Measurements from ENCODE around the gene LDAF1.

LDAF1 gene

GRCh38 chr16:21197621-21198020 is 39.1 kb downstream of the LDAF1 start:
- DNase-seq, result no peak

- DNase-seq, result no peak
These were observed 41.2 kb downstream of the LDAF1 start for GRCh38 chr16:21199607-21200218.

DNA sequence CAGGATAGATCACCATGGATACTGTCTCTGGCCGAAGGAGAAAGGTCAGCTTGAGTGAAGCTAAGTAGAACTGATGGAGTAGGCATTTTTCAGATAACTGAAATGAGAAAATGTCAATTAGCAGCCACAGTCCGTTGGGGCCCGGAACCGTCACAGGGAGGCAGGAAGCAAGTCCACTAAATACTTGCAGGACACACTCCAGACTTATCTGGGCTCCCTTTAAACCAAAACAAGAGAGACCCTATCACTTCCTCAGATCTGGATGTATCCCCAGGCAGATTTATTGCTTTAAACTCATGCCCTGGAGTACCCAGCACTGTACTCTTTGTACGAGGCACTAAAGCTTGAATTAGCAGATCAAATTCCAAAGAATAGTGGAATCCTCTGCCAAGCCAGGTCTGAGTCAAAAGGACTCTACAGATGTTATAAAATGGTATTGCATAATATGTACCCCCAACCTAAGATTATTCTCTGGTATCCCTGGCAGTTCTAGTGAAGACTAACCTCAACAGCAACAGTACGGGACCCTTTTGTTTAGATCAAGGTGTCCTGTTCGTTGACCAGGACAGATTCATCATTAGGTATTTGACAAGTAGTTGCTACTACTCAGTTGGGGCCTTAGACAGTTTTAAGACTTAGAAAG is 44.8 kb downstream of the LDAF1 start:
- DNase-seq, result no peak

GRCh38 chr16:21205303-21205702 is 46.8 kb downstream of the LDAF1 start:
- no peak for DNase-seq

DNA sequence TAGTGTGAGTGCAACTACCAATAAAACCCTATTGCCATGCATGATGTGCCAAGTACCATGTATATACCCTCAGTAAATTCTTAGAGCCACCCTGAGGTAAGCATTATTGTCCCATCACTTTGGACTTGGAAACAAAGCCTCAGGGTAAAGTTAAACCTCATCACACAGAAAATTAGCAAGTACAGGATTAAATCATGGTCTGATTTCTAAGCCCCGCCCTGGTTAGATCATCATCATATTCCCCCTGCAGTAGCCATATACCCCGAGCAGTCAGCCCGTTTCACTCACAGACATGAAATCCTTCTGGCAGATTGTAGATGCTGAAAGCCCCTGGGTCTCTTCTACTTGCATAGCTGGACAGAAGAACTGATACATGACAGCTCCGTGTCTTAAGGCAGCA is 48.1 kb downstream of the LDAF1 start:
- DNase-seq, result no peak

- DNase-seq, result no peak
These were observed 50.2 kb downstream of the LDAF1 start for GRCh38 chr16:21208446-21209230.

DNA sequence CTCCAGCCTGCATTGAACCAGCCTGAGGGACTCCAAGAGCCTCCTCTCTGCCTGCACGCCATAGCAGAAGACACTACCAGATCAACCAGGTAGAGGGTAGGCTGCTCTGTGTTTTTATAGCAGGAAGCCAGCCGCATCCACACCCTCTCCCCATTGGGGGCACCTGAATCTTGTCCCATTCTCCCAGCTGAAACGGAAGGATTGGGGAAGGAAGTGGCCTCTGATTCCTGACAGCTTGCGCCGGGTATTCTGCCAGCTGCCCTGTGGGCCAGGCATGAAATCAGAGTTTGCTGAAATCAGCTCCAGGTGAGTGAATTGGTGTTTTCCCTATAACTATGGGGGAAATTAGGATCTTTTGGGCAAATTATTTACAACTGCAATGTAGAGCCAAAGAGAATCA is 53.0 kb downstream of the LDAF1 start, which contains the start of gene ZP2:
TSS of gene ZP2 (minus strand) at position 89 of the 400 bp plus-strand sequence. CDS start at position 62, 27 bp downstream.
- no peak for DNase-seq

DNA sequence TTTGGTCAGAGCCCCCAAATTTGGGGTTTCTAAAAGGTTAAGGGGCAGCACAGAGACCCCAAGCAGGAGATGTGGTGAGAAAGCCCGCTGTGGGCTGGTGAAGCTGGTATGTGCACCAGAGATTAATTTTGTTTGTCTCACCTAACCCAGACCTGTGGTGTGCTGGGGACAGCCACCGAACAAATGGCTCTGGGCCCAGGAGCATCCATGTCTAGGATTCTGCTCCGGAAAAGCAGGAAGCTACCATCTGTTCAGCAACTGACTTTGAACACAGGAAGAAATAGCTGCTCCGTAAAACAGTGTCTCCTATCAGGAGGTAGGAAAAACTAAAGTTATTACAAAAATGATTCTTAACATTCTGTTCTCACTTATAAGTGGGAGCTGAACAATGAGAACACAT is 55.6 kb downstream of the LDAF1 start:
- DNase-seq, result no peak

DNA sequence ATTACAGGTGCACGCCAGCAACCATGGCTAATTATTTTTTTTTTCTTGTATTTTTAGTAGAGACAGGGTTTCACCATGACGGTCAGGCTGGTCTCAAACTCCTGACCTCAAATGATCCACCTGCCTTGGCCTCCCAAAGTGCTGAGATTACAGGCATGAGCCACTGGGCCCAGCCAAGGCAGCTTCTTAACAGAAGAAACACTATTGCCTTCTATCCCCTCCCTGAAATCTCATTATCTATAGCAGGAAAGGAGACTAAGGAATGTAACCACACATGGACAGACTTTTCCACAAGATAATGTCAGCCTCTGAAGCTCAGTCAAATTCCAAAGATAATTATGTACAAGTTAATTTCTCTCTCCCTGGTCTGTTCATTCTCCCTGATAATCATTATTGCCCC is 58.6 kb downstream of the LDAF1 start:
- DNase-seq, result no peak

DNA sequence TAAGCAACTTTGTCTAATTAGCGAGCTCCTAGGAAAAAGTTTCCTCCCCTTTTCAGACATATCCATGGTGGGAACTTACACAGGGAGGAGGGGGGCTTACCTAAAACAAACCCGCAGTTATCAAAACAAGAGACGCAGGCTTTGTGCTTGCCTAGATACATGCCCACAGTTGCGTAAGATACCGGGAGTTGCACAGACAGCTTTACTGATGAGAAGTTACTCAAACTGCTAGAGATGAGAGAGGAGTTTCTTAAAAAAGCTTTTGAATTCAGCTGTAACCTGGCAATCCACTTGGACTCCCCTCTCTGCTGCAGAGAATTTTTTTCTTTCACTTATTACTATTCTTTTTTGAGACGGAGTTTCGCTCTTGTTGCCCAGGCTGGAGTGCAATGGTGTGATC is 59.7 kb downstream of the LDAF1 start:
- peak in 1 of 2 experiments; percentile 4 for DNase-seq

- DNase-seq, result no peak
These were observed 61.1 kb downstream of the LDAF1 start for GRCh38 chr16:21219551-21219950.

GRCh38 chr16:21222495-21223337 is 64.2 kb downstream of the LDAF1 start:
- DNase-seq, result no peak

DNA sequence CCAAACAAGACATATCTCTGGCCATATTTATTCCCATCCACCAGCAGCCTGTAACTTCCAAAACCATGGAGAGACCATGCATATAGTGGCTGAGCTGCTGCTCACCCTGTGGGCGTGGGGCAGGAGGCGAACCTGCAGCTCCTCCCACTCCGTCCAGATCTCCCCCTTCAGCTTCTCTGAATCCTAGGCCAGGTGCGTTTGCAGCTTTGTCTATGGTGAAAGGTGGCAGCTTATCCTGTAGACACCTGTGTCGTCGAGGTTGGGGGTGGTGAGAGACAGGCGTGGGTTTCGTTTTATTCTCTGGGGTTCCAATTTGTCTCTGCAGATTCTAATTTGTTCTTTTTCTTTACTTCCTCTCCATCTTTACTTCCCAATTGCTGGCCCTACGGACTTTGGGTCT is 65.3 kb downstream of the LDAF1 start:
- no peak for DNase-seq

DNA sequence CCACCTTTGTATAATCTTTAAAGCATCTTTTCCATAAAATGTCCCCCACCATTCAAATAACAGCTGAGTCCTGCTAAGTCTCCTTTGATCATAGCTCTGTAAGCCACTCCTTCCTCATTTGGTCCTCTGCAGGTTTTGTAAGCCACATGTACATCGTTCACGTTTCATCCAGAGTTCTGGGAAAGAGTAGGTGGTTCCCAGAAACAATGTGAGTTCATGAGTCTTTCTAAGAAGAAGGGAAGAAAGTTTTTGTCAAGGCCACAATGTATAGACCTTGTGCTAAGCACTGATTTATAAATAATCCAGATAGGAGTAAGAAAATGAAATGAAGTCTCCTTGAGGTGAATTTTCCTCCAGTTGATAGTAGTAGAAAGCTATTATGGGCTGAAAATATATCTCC is 66.3 kb downstream of the LDAF1 start:
- DNase-seq, result no peak

- no peak for DNase-seq
These were observed 68.3 kb downstream of the LDAF1 start for GRCh38 chr16:21226749-21227148.

DNA sequence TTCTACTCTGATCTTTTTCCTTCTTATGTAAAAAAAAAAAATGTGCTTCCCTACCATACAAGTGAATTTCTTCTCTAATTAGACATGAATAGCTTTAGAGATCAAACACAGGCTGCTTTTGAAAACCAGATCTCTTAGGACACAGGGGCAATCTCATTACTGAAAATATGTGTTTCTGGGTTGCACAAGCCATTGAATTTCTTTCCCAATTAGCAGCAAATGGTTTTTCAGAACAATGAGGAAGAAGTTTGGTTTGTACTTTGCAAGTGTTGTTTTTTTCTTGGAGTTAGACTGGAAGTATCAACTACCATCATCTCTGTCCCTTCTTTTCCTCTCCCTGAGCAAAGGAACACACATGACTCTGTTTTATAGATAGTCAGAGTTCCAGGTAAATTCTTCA is 69.4 kb downstream of the LDAF1 start:
- DNase-seq, result peak; percentile 3 to 17

DNA sequence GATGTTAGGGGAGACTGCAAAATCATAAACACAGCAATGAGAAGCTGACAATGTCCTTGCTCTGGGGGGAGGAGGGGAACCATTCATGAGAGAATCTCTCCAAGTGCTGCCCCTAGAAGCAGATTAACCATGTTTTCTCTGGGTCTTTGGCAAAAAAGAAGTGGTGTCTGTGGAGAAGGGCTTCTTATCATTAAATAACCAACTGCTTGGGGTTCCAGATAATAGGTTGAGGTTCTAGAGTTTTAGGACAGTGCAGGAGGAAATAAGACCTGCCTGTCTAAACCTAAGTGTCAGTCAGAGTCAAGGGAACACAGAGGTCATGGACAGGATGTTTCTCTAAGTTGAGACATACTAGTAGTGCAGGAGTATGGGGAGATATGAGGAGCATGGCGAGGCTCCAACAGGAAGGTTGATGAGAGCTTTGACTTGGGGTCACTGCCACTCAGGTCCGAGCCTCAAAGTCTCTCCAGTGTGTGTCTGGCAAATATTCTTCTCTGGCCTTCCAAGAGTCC is 69.9 kb downstream of the LDAF1 start:
- DNase-seq, result no peak
